Measurements from ENCODE around the gene POU2F3.

Gene POU2F3

GRCh38 chr11:120342678-120343077 is 102.7 kb downstream of the POU2F3 start:
- no peak overlapping the region for H3K4me3 ChIP-seq (ENCODE audit: low read depth, low read length)
- no peak for DNase-seq (ENCODE audit: low read depth)

GRCh38 chr11:120343429-120343828 is 103.5 kb downstream of the POU2F3 start:
- no peak overlapping the region for H3K4me3 ChIP-seq (ENCODE audit: low read depth, low read length)
- TF ChIP-seq CTCF (IDR thresholded peaks at IDR 0.05; ENCODE audit: low read depth, low read length) (no peak), MAX (IDR thresholded peaks at IDR 0.05; ENCODE audit: low read depth, low read length) (no peak), MYC (IDR thresholded peaks at IDR 0.05; ENCODE audit: low read depth, low read length) (no peak), POLR2A (IDR thresholded peaks at IDR 0.05; ENCODE audit: extremely low read depth, insufficient read length) (no peak)
- no peak for DNase-seq (ENCODE audit: low read depth)

More at GRCh38 chr11:120342678-120343077, 102.7 kb downstream of the POU2F3 start:
- TF ChIP-seq MYC (IDR thresholded peaks at IDR 0.05; ENCODE audit: low read depth, low read length), result no peak
- TF ChIP-seq POLR2A (IDR thresholded peaks at IDR 0.05; ENCODE audit: extremely low read depth, insufficient read length), result no peak
- no peak for TF ChIP-seq CTCF (IDR thresholded peaks at IDR 0.05; ENCODE audit: low read depth, low read length)
- no peak for TF ChIP-seq MAX (IDR thresholded peaks at IDR 0.05; ENCODE audit: low read depth, low read length)

- no peak overlapping the region for H3K4me3 ChIP-seq (ENCODE audit: low read depth, low read length)
- DNase-seq (ENCODE audit: low read depth), result peak; percentile 94
- TF ChIP-seq MYC (IDR thresholded peaks at IDR 0.05; ENCODE audit: low read depth, low read length), result peak; percentile 81
- no peak for TF ChIP-seq CTCF (IDR thresholded peaks at IDR 0.05; ENCODE audit: low read depth, low read length)
- 0 out of 2 replicates have a peak, but pooled peaks have one; percentile 32 for TF ChIP-seq MAX (IDR thresholded peaks at IDR 0.05; ENCODE audit: low read depth, low read length)
- no peak for TF ChIP-seq POLR2A (IDR thresholded peaks at IDR 0.05; ENCODE audit: extremely low read depth, insufficient read length)
Measured at GRCh38 chr11:120344302-120345004, 104.5 kb downstream of the POU2F3 start.

- TF ChIP-seq MAX (IDR thresholded peaks at IDR 0.05; ENCODE audit: low read depth, low read length) (no peak), CTCF (IDR thresholded peaks at IDR 0.05; ENCODE audit: low read depth, low read length) (no peak), POLR2A (IDR thresholded peaks at IDR 0.05; ENCODE audit: extremely low read depth, insufficient read length) (no peak), MYC (IDR thresholded peaks at IDR 0.05; ENCODE audit: low read depth, low read length) (no peak)
Measured at GRCh38 chr11:120346233-120346632, 106.3 kb downstream of the POU2F3 start.

GRCh38 chr11:120350637-120351036 is 110.7 kb downstream of the POU2F3 start:
- no peak overlapping the region for H3K4me3 ChIP-seq (ENCODE audit: low read depth, low read length)
- no peak for DNase-seq (ENCODE audit: low read depth)
- TF ChIP-seq MYC (IDR thresholded peaks at IDR 0.05; ENCODE audit: low read depth, low read length) (no peak), CTCF (IDR thresholded peaks at IDR 0.05; ENCODE audit: low read depth, low read length) (no peak), POLR2A (IDR thresholded peaks at IDR 0.05; ENCODE audit: extremely low read depth, insufficient read length) (no peak), MAX (IDR thresholded peaks at IDR 0.05; ENCODE audit: low read depth, low read length) (no peak)

More at GRCh38 chr11:120346233-120346632, 106.3 kb downstream of the POU2F3 start:
- H3K4me3 ChIP-seq (ENCODE audit: low read depth, low read length), result no peak overlapping the region
- DNase-seq (ENCODE audit: low read depth), result no peak

All from NB4 (cell line).